Common myeloid progenitor, CD34-positive (primary cell): ENCODE results near the gene MYO15A.

Experiments used
- CTCF ChIA-PET: fragments of 350-600 bp; sonication (Branson Sonifier 250); formaldehyde crosslinking; loops from one replicate; lab custom pipeline; 2021; ENCODE audit warnings: antibody characterized with exemption; lab: Charles Lee
- POLR2A ChIA-PET: fragments of 350-600 bp; sonication (Branson Sonifier 250); formaldehyde crosslinking; loops from one replicate; lab custom pipeline; 2021; ENCODE audit warnings: antibody characterized with exemption; lab: Charles Lee
- DNase-seq, 3 donors: peaks; one replicate each; pipeline versions ENCODE4 v3.0.0 to v3.0.0-alpha.2; 2013
- H3K27ac ChIP-seq, 2 experiments: 1 replicate in 1 of 2; 2 replicates in 1 of 2; pipeline ENCODE4 v1.7.0; 2013; ENCODE audit warnings: inconsistent platforms in 2 of 2, low read length in 2 of 2, mild to moderate bottlenecking in 2 of 2, low read depth in 1 of 2, moderate library complexity in 1 of 2; ENCODE audit not compliant: severe bottlenecking in 2 of 2, insufficient read depth in 1 of 2, poor library complexity in 1 of 2
- H3K27me3 ChIP-seq, 5 experiments: replicated peaks in 2 of 5; 1 replicate in 3 of 5; 2 replicates in 2 of 5; pipeline versions ENCODE4 v1.6.1 to v1.7.0; 2013; ENCODE audit warnings: low read length in 4 of 5, mild to moderate bottlenecking in 2 of 5, moderate library complexity in 2 of 5, inconsistent platforms in 1 of 5; ENCODE audit not compliant: insufficient read depth in 5 of 5, control insufficient read depth in 4 of 5
- H3K36me3 ChIP-seq, 4 experiments: 1 replicate in 2 of 4; 2 replicates in 2 of 4; pipeline versions ENCODE4 v1.6.1 to v1.7.0; 2013; ENCODE audit warnings: low read length in 3 of 4, control low read depth in 1 of 4, mild to moderate bottlenecking in 1 of 4; ENCODE audit not compliant: control insufficient read depth in 4 of 4, insufficient read depth in 4 of 4
- H3K4me1 ChIP-seq, 4 experiments: 1 replicate in 3 of 4; 2 replicates in 1 of 4; pipeline versions ENCODE4 v1.6.1 to v1.7.1; 2013; ENCODE audit warnings: low read length in 3 of 4, mild to moderate bottlenecking in 3 of 4, control low read depth in 1 of 4, inconsistent platforms in 1 of 4, moderate library complexity in 1 of 4; ENCODE audit not compliant: control insufficient read depth in 4 of 4, insufficient read depth in 4 of 4; ENCODE audit errors: control extremely low read depth in 1 of 4
- H3K4me3 ChIP-seq, 7 experiments: 1 replicate in 4 of 7; 2 replicates in 3 of 7; pipeline versions ENCODE4 v1.5.1 to v1.7.0; 2013; ENCODE audit warnings: mild to moderate bottlenecking in 7 of 7, low read length in 6 of 7, moderate library complexity in 6 of 7, inconsistent platforms in 2 of 7, low read depth in 2 of 7, control low read depth in 1 of 7; ENCODE audit not compliant: insufficient read depth in 4 of 7, control insufficient read depth in 1 of 7; ENCODE audit errors: extremely low read depth in 1 of 7
- H3K9me3 ChIP-seq, 5 experiments: 1 replicate in 4 of 5; 2 replicates in 1 of 5; pipeline versions ENCODE4 v1.6.1 to v1.7.1; 2013; ENCODE audit warnings: low read length in 4 of 5, mild to moderate bottlenecking in 2 of 5, inconsistent platforms in 1 of 5, low read depth in 1 of 5, moderate library complexity in 1 of 5; ENCODE audit not compliant: control insufficient read depth in 4 of 5, insufficient read depth in 2 of 5; ENCODE audit errors: control extremely low read depth in 1 of 5
- WGBS: methylation state at CpG from one replicate; pipeline ENCODE4 v1.1.5; 2013; ENCODE audit not compliant: insufficient coverage; 5-methylcytosine and 5-hydroxymethylcytosine counted together

MYO15A gene

DNA sequence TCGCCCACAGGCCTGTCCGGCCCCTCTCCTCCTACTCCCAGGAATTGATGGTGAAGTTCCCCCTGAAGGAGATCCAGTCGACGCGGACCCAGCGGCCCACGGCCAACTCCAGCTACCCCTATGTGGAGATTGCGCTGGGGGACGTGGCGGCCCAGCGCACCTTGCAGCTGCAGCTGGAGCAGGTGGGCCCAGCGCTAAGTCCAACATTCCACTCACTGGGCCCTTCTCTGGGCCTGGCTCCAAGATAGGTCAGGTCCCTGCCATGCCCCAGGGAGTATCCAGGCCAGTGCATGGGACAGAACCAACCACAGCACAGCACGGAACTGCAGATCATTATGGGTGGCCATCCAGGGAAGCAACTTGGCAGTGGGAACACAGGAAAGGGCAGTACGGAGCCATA, 65.2 kb downstream of the MYO15A start:
- Histone ChIP-seq H3K36me3 (no peaks in the 10 kb centered on the region), H3K4me1 (peaks cover 0 to 5% (median 1%) of the 10 kb centered on the region in 4 experiments), H3K27me3 (no peaks in the 10 kb centered on the region), H3K4me3 (no peak overlapping the region), H3K9me3 (no peaks in the 10 kb centered on the region), H3K27ac (no peak overlapping the region)
- POLR2A ChIA-PET, result no interaction called here
- 100% methylated on average over 6 of the region's 14 CpGs for WGBS
- CTCF ChIA-PET, result no interaction called here
- no peak for DNase-seq

DNA sequence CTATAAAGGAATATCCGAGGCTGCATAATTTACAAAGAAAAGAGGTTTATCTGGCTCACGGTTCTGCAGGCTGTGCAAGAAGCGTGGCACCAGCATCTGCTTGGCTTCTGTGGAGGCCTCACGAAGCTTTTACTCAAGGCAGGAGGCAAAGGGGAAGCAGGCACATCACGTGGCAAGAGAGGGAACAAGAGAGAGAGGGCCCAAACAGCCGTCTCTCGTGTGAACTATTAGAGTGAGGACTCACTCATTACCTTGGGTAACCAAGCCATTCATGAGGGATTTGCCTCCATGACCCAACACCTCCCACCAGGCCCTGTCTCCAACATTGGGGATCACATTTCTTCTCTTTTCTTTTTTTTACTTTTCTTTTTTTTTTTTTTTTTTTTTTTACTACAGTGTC, 67.6 kb downstream of the MYO15A start:
- Histone ChIP-seq H3K4me3 (no peak overlapping the region), H3K36me3 (no peaks in the 10 kb centered on the region), H3K4me1 (peaks cover 0 to 5% (median 1%) of the 10 kb centered on the region in 4 experiments), H3K27ac (no peak overlapping the region), H3K27me3 (no peaks in the 10 kb centered on the region), H3K9me3 (no peaks in the 10 kb centered on the region)
- DNase-seq, result peak in 2 of 3 donors; percentile 65 to 67
- 44% methylated on average over 7 of the region's 7 CpGs for WGBS
- ChIA-PET POLR2A (no interaction called here), CTCF (no interaction called here)

DNA sequence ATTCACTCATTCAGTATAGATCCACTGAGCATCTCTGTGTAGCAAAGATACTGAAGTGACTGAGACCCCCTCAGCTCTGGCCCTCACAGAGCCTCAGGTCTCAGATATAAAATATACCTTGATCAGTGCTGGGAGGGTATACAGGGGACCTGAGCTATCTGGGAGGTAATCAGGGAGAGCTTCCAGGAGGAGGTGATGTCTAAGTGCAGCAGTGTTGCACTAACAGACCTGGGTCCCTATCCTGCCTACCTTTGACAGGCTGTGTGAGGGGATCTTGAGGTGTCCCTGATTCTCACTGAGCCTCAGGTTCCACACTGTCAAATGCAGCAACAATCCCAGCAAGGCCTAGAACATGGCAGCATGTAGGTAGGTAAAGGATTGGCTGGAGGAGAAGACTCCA, 68.6 kb downstream of the MYO15A start:
- POLR2A ChIA-PET, result no interaction called here
- Histone ChIP-seq H3K36me3 (no peaks in the 10 kb centered on the region), H3K4me3 (no peak overlapping the region), H3K27me3 (no peaks in the 10 kb centered on the region), H3K9me3 (no peaks in the 10 kb centered on the region), H3K4me1 (peaks cover 0 to 7% (median 5%) of the 10 kb centered on the region in 4 experiments), H3K27ac (no peak overlapping the region)
- DNase-seq, result no peak
- CTCF ChIA-PET, result interaction anchor here (0.8 to 1.4 kb wide), 4 partner anchors 15 to 37 kb away, joined by 3 read pairs; no protein-coding TSS in a partner anchor

DNA sequence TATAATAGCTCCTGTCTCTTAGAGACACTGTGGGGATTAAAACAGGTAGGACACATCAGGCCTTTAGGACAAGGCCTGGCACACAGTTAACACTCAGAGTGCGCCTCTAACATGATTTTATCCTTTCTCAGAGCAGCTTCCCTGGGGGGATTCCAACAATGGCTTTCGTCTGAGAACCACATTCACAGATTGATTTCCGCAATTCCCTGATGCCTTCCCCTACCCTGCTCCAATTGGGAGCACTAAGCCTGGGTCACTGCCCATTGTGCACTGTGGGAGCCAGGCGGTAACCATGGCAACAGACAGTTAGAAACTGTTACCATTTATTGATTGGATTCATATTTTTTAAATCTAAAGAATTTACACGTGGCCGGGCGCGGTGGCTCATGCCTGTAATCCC, 69.2 kb downstream of the MYO15A start:
- H3K36me3 ChIP-seq, result no peaks in the 10 kb centered on the region

DNA sequence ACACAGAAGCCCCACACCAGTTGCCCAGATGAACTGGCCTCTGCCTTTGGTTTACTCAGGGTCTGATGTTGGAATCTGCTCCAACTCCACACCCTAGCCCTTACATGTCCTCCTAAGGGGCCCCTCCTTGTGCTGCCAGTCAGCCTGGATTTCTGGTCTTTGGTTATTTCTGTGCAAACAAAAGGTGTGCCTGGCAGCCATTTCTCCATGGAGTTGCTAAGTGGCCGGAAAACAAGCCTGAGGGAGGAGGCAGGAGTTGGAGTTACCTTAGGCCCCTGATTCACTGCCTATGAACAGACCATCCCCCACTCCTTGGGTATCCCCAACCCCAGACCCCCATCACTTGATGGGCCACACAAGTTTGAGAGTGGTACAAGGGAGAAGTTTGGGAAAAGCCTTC, 70.6 kb downstream of the MYO15A start:
- ChIA-PET POLR2A (no interaction called here), CTCF (interaction anchor here (0.6 kb wide), 1 partner anchor 155 kb away, joined by 3 read pairs; no protein-coding TSS in a partner anchor)
- H3K27me3 ChIP-seq, result no peaks in the 10 kb centered on the region
- H3K9me3 ChIP-seq, result no peaks in the 10 kb centered on the region
- no peak for DNase-seq
- WGBS, result 100% methylated on average over 1 of the region's 1 CpG
- peaks cover 0 to 16% (median 14%) of the 10 kb centered on the region in 4 experiments for H3K4me1 ChIP-seq
- no peak overlapping the region for H3K4me3 ChIP-seq
- H3K27ac ChIP-seq, result no peak overlapping the region
- H3K36me3 ChIP-seq, result no peaks in the 10 kb centered on the region

More for the DNA sequence above, 69.2 kb downstream of the MYO15A start:
- ChIA-PET POLR2A (no interaction called here), CTCF (interaction anchor here (0.8 to 1.4 kb wide), 4 partner anchors 14 to 38 kb away, joined by 3 read pairs; no protein-coding TSS in a partner anchor)
- DNase-seq, result no peak
- Histone ChIP-seq H3K9me3 (no peaks in the 10 kb centered on the region), H3K4me1 (peaks cover 0 to 13% (median 11%) of the 10 kb centered on the region in 4 experiments), H3K27me3 (no peaks in the 10 kb centered on the region), H3K27ac (no peak overlapping the region), H3K4me3 (no peak overlapping the region)
- WGBS, result 96% methylated on average over 3 of the region's 8 CpGs

DNA sequence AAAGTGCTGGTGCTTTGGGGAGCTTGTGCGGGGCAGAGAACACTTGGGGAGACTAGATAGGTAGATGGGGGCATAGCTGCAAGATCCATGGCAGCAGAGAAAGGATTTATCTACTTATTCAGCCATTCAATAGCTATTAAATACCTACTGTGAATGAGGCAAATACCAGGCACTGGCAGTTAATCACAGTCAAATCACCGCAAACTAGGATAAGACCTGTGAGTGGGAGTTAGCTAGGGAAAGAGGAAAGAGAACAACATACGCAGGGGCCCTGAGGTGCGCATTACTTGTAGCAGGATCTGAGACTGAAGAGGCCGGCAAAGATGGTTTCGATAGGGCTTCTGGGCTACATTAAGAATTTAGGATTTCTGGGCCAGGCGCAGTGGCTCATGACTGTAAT, 71.2 kb downstream of the MYO15A start:
- no peak overlapping the region for H3K27ac ChIP-seq
- WGBS, result 91% methylated on average over 6 of the region's 7 CpGs
- no peak overlapping the region for H3K4me3 ChIP-seq
- H3K27me3 ChIP-seq, result no peaks in the 10 kb centered on the region
- DNase-seq, result no peak
- ChIA-PET CTCF (interaction anchor here (0.7 kb wide), 1 partner anchor 15 kb away, joined by 3 read pairs; no protein-coding TSS in a partner anchor), POLR2A (no interaction called here)
- H3K4me1 ChIP-seq, result peaks cover 0 to 22% (median 20%) of the 10 kb centered on the region in 4 experiments
- H3K9me3 ChIP-seq, result no peaks in the 10 kb centered on the region
- H3K36me3 ChIP-seq, result no peaks in the 10 kb centered on the region

DNA sequence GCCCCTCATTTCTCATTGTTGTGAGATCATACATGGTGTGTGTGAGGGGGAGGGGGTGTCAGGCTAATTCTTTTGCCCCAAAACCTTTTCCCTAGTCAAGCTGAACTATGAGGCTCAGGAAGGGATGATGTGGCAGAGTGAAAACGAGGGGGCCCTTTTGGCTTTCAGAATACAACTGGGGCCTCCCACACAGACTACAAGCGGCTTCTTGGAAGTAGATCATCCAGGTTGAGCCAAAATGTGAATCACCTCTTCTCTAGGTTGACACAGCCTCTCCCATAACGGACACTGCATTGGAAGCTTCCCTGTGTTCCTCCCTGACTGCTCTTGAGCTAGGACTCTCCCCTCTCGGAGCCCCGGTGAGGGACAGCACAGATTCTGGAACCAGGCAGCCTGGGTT, 72.8 kb downstream of the MYO15A start:
- Histone ChIP-seq H3K9me3 (no peaks in the 10 kb centered on the region), H3K27ac (peak overlapping the region in 1 of 2 experiments; percentile 98), H3K27me3 (no peaks in the 10 kb centered on the region), H3K36me3 (peaks cover 0 to 8% (median 0%) of the 10 kb centered on the region in 4 experiments), H3K4me1 (peaks cover 12 to 38% (median 31%) of the 10 kb centered on the region in 4 experiments), H3K4me3 (no peak overlapping the region)
- CTCF ChIA-PET, result interaction anchor here (1.4 to 2.0 kb wide), 3 partner anchors 11 to 74 kb away, joined by 3 to 4 read pairs (median 3); no protein-coding TSS in a partner anchor
- POLR2A ChIA-PET, result interaction anchor here (0.6 kb wide), 1 partner anchor 30 kb away, joined by 5 read pairs; no protein-coding TSS in a partner anchor
- no peak for DNase-seq
- WGBS, result 93% methylated on average over 3 of the region's 5 CpGs
